ENCODE results near the gene SLC5A5. TPM values are rescaled to one million over a fixed set of nuclear protein-coding genes. Genes with fewer than 3 reads are reported as not detected.

SLC5A5 gene
- total and polyA plus RNA-seq, 2 of the 4 experiments (the other 2 are of a cell fraction), result not detected

DNA sequence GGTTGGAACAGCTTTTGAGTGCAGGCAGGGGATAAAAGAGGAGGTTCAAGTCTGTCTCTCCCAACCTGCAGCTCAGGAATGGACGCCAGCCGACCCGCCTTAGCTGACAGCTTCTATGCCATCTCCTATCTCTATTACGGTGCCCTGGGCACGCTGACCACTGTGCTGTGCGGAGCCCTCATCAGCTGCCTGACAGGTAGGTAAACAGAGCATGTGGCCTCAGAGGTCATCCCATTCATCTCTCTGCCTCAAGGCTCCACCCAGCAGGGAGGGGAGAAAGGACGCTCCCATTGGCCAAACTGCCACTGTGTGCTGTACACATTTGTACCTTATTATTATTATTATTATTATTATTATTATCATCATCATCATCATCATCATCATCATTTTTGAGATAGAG lies 16.5 kb downstream of the SLC5A5 start:
- BruUV-seq (replicated peaks), result no TSS peak

More for the DNA sequence above, 16.5 kb downstream of the SLC5A5 start:
- dilution Hi-C loops (cut with HindIII; ENCODE audit: low sequenced_read_pairs, unreplicated experiment), result no loop called here
- Histone ChIP-seq H4K91ac (ENCODE audit: insufficient read depth, low read depth, low read length) (no peak overlapping the region), H3K4me2 (ENCODE audit: low read depth, low read length) (no peak overlapping the region), H3K4me3 (ENCODE audit: insufficient read depth, low read depth, low read length) (no peak overlapping the region), H3K9me1 (ENCODE audit: insufficient read depth, low read length) (no peaks in the 10 kb centered on the region), H2AFZ (replicated peaks; ENCODE audit: low read length, poor library complexity) (no peak overlapping the region), H3K27me3 (ENCODE audit: control insufficient read depth, insufficient read depth, low read length) (peaks cover 6% of the 10 kb centered on the region), H2AK9ac (replicated peaks; ENCODE audit: low read depth, low read length, poor library complexity) (no peak overlapping the region), H3K4me1 (ENCODE audit: control insufficient read depth, insufficient read depth, low read length) (no peaks in the 10 kb centered on the region), H3K4ac (ENCODE audit: low read depth, low read length) (no peak overlapping the region), H3K18ac (ENCODE audit: low read depth, low read length) (no peak overlapping the region), H2BK15ac (ENCODE audit: low read depth, low read length) (no peak overlapping the region), H2BK20ac (ENCODE audit: low read depth, low read length) (no peak overlapping the region), H4K5ac (ENCODE audit: low read depth, low read length) (no peak overlapping the region), H3K9me3 (ENCODE audit: control insufficient read depth, insufficient read depth, low read length) (no peaks in the 10 kb centered on the region), H2BK5ac (ENCODE audit: low read depth, low read length, poor library complexity, severe bottlenecking) (no peak overlapping the region), H3K14ac (replicated peaks; ENCODE audit: low read depth, low read length) (no peak overlapping the region), H4K8ac (ENCODE audit: low read depth in 2 of 2, low read length in 2 of 2) (no peak overlapping the region), H2BK120ac (ENCODE audit: low read depth, low read length) (no peak overlapping the region), H3K23ac (ENCODE audit: low read depth, low read length) (no peak overlapping the region), H3K36me3 (ENCODE audit: control insufficient read depth, insufficient read depth, low read length) (no peaks in the 10 kb centered on the region), H3K56ac (ENCODE audit: extremely low read depth, insufficient read depth, low read length) (no peak overlapping the region), H3K9ac (ENCODE audit: low read depth, low read length) (no peak overlapping the region), H3K27ac (ENCODE audit: insufficient read depth, low read length) (no peak overlapping the region), H4K20me1 (ENCODE audit: insufficient read depth, low read length) (no peaks in the 10 kb centered on the region), H3K79me1 (ENCODE audit: low read depth in 1 of 2, low read length in 2 of 2) (no peaks in the 10 kb centered on the region), H2AK5ac (ENCODE audit: low read depth, low read length) (no peak overlapping the region)
- CTCF ChIA-PET, result no interaction called here
- no CpG with 5 or more reads among the region's 7 CpGs for WGBS, 2 experiments (ENCODE audit: extremely low coverage in 2 of 2, insufficient read length in 1 of 2)
- in situ Hi-C loops (cut with MboI; ENCODE audit: low sequenced_read_pairs), result no loop called here
- ATAC-seq (ENCODE audit: low read depth), result no peak
- TF ChIP-seq POLR2A (IDR thresholded peaks at IDR 0.05; ENCODE audit: low read depth, low read length), result no peak
- no peak for TF ChIP-seq CEBPB (IDR thresholded peaks at IDR 0.05; ENCODE audit: low read depth, low read length)
- TF ChIP-seq USF2 (IDR thresholded peaks at IDR 0.05; ENCODE audit: low read depth, low read length), result no peak
- POLR2A ChIA-PET (ENCODE audit: unreplicated experiment), result no interaction called here
- intact Hi-C loops (cut with micrococcal nuclease), result no loop called here
- DNase-seq, result no peak
